ENCODE results near the gene RWDD2A.

Gene RWDD2A

DNA sequence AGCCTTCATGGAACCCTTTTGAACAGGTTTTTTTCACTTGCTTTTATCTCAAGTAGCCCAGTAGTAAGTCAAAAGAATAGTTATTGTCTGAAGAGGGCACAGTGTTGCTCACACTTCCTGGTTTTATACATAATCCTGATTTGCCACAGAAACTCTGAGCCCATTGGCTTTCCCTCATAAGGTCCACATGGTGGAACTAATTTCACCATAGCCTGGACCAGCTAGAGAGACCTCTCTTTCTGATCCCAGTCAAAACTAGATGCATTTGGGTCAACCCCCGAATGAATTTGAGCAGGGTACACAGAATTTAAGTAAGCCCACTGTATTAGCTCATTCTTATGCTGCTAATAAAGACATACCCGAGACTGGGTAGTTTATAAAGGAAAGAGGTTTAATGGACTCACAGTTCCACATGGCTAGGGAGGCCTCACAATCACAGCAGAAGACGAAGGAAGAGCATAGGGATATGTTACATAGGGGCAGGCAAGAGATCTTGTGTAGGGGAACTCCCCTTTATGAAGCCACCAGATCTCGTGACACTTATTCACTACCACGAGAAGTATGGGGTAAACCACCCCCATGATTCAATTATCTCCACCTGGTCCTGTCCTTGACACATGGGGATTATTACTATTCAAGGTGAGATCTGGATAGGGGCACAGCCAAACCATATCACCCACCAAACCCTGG, 6.2 kb downstream of the RWDD2A start:
- no peak for DNase-seq

DNA sequence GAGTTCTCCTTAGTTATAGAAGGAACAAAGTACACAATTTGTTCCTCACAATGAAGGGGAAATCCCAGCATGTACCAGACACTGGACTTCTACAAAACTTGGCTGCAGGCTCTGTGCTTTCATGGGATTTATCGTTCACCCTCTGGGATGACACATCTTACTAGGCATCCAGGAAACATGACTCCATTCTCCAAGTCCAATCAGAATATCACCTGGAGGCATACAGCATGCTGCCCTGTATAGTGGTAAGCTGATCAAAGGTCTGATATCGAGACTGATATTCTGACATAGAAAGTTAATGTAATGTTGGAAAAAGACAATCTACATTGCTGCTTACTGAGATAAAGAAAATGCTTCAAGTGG, 6.7 kb downstream of the RWDD2A start:
- no peak for DNase-seq

- DNase-seq, result no peak
Measured at GRCh38 chr6:83202031-83202430, 8.9 kb downstream of the RWDD2A start.

DNA sequence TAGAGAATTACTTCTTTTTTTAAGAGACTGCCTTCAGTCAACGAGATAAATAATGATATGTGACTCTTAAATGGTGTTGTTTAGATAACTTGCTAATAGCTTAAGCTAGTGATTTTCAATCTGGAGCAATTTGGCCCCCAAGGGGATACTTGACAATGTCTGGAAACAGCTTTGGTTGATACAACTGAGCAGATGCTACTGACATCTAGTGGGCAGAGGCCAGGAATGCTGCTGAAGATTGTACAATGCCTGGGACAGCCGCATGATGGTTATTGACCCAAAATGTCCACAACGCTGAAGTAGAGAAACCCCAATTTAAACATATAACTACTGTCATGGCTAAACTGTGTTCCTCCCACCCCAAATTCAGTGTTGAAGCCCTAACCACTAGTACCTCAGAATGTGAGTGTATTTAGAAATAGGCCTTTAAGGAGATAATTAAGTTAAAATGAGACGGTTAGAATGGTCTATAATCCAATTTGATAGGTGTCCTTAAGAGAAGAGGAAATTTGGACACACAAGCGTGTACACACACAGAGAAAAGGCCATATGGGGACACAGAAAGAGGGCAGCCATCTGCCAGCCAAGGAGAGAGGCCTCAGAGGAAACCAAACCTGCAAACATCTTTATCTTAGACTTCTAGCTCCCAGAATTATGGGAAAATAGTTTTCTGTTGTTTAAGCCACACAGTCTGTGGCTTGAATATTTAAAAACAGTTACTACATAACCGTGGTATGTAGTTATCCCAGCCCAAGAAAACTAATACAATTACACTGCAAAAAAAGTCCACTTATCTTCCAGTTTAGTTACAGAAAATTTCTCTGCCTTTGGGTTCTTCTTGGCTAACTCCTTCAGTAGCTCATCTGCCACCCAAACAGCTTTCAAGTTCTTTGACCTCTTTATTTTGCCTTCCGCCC, 22.2 kb downstream of the RWDD2A start:
- DNase-seq, result peak; percentile 67

GRCh38 chr6:83216806-83217205, 23.6 kb downstream of the RWDD2A start:
- DNase-seq, result no peak

DNA sequence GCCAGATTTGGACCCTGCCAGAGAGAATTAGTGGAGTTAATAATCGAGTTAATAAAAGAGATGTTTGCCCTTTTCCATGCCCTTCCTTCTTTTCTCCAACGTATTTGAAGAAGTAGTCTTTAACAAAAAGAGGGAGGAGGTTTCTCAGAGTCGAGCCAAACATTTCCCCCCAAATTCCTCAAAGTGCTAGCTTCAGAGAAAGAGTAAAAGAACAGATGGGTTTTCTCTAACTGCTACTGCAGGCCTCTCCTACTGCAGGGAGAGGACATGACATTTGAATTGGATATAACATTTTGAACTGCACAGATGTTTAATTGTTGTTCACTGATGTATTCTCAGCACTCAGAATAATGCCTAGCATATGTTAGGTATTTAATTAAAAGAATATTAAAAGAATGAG, 25.5 kb downstream of the RWDD2A start:
- no peak for DNase-seq

DNA sequence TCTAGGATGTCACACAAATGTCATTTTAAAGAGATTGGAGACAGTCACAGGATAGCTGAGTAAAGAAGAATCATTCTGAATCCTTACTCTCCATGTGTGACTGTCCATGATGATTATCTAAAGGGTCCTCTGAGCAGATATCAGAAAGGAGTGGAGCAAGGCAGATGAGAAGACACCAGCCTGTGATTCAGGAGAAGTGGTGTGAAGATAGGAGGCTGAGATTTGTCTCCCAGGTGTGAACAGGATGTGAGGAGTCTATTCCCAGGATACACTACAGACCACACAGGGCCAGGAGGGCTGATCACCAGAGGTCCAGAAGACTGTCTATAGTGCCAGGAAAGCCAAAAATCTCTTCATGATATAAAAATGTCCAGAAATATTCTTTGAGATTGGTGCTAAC, 27.0 kb downstream of the RWDD2A start:
- DNase-seq, result no peak

DNA sequence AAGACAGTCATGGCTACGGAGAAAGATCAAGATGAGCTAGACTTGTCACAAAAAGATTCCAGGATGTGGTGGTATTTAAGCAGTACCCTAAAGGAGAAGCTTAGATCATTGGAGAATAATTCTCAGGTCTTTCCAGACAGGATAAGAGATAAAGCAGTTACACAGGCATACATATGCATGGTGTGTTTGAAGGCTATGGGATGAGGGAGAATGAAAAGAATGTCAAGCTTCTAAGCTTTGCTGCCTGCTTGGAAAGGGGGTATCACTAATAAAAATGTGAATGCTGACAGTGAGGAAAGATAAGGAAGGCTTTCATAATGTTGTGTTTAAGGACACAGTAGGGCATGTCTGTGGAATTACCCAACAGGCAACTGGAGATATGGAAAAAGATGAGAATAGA, 28.1 kb downstream of the RWDD2A start:
- no peak for DNase-seq

DNA sequence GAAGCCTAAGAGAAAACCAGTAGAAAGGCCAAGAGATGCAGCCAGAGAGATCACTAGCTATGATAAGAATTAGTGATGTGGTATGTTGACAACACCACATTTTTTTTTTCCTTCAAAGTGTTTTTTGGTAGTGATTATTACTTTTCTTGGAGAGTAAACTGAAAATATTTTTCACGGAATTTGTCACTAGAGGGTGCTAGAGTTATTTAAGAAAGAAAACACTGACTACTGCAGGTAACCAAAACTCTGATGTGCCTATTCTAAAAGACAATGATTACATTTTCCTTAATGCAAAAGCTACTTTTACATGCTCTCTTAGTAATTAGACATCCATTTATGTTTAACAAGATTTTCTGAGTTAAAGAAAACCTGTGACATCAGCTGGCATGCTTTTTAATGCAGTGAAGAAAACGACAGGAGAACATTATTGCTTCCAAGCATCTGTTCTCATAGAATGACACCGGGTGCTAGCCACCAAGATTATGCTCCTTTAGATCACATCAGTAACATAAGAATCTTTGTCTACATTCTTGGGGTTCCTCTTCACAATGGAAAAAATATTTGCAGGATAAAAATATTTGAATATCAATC, 28.8 kb downstream of the RWDD2A start:
- DNase-seq, result peak; percentile 53

- no peak for DNase-seq
Measured at GRCh38 chr6:83226517-83226916, 33.4 kb downstream of the RWDD2A start.

DNA sequence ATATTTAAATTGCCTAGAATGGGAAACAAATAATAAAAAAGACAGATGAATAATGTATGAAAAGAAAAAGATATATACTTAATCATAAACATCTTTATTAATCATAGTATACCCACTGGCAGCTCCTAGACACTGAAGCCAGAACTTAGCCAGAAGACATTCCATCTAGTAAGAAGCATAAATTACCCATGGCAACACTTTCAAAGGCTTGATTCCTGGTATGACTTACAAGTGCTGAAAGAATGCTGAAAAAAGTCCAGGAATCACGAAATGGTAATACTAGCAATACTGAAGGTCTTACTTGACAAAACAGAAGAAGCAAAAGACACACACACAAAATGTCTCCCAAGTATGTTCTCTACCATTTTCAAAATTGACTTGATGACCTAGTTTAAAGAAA, 38.0 kb downstream of the RWDD2A start:
- no peak for DNase-seq

DNA sequence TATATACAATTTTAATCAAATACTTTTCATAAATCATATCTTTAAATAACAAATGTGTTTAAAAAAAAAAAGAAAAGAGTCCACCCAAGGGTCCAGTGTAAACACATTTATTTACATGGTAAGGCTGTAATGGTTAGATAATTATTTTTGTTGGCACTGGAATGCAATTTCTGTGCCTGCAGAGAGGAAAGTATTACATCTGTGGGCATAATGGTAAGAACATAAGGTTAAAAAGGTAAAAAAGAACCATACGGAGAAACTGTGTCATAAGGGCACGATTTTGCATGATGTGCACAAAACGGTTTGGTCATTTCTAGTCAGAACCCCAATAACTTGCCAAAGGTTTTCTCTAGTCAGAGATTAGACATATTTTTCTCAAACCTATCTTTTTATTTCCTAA, 54.3 kb downstream of the RWDD2A start:
- no peak for DNase-seq
